ENCODE data around the gene SLC7A9.

GRCh38 chr19:32866061-32866460, 3.5 kb downstream of the SLC7A9 start:
- no peak for TF ChIP-seq GATA2 (IDR thresholded peaks at IDR 0.05; ENCODE audit: low read depth, low read length)
- no peak for TF ChIP-seq GATA3 (IDR thresholded peaks at IDR 0.05; ENCODE audit: low read depth, low read length)

Data from SH-SY5Y (cell line).